GM21526 (cell line): ENCODE results near the gene GALNTL6.

ENCODE experiments used
- ATAC-seq: cut with Tn5 transposase; IDR thresholded peaks from one replicate; pipeline ENCODE4 v1.9.1; 2021; ENCODE audit warnings: moderate library complexity; ENCODE audit not compliant: unreplicated experiment, low FRiP score

The GALNTL6 gene

DNA sequence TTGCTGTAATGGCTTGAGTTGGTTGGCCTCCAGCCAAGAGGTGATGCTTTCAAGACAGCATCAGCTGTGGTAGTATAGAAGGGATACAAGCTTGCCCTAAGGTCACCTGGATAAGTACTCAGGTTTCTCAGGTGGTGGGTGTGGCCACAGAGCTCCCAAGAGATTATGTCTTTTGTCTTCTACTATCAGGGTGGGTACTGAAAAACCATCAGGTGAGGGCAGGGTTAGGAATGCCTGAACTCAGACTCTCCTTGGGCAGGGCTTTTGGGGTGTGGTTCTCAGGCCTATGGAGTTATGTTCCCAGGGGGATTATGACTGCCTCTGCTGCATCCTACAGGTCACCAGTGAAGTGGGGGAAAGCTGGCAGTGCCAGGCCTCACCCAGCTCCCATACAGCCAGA is 700.8 kb downstream of the GALNTL6 start:
- no peak for ATAC-seq

DNA sequence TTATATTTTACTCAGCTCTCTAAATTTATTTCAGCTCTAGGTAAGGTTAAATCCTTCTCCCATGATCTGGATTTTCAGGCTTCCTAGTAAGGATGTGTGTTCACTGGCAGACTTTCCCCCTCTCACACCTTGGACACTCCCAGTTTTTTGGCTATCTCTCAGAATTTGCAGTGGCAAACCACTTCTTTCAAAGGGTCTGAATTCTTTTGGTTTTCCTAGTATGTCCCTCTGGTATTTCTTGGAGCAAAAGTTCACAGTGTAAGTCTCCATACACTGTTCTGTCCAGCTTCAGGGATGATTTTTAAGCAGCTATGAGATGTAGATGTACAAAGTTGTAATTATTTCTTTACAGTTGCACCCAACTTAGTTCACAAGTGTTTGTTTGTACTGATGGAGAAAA is 701.6 kb downstream of the GALNTL6 start:
- ATAC-seq: no peak

DNA sequence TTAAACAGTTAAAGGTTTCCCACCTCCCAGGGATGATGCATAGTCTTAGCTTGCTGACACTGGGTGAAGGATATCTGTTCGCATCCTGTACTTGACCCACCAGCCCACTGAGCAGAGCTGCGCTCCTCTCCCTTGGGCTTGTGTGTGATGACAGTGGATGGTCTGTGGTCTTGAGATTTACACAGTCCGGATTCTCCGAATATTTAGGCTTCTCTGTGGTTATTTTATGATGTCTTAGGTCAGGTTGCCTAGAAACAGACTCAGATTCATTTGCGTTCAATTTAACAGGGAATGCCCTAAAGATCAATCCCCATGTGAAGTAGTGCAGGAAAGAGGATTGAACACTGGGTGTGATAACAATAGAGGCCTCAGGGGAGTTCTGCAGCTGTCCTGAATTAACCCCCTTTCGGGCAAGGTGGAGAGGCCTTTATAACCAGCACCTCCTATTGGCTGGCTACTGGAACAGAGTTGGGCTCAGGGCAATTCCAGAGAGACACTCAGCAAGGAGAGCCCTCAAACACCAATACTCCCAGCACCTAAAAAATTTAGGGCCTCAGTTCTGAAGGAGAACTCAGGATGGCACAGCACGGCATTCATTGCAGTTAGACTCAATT is 702.2 kb downstream of the GALNTL6 start:
- ATAC-seq: no peak

DNA sequence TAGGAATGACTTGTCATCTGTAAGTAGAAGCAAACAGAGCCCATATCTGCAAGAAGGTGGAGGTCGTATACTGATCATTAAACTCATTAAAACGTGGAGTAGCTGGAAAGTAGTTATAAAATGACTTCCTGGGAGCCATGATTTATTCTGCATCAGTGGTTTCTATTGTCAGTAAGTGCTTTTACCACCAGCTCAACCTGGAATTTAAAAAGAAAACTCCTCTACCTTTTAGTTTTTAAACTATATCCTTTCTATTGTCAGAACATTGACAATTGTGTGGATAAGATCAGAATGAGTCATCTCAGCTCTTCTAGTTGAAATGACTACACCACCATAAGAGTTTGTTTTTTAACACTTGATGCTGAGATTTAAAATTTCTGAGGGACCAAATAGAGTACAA is 704.2 kb downstream of the GALNTL6 start:
- ATAC-seq: no peak

DNA sequence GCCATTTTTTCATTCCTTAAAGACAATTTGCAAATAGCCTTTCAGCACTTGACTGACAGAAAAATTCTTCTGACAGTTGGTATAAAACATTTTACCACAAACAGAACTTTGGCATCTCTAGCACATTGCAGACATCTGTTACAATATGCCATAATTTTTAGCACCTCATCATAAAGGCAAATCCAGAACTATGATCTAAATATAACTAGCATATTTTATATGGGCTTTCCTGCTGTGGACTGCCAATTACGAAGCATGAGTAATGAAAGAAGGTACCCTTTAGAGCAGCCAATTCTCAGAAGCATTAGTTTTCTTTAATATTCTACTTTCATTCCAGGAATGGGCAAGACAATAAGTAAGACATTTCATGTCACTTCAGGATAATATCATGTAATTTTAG is 708.0 kb downstream of the GALNTL6 start:
- ATAC-seq: no peak

DNA sequence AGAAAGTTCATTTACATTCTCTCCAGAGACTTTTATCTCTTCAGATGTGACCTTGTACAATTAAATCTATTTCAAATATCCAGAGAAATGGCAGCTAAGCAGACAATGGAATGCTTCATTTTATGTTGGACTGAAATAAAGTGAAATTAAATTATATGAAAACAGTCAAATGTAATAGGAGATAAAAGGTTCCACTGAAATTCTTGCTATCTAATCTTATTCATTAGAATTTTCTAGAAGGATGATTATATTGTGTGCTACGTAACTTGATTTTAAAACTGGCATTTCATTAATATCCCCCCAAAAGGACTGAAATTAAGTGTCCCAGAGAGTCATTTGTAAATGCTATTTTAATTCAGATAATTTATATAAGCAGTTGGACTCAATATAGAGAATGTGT is 708.5 kb downstream of the GALNTL6 start:
- no peak for ATAC-seq

DNA sequence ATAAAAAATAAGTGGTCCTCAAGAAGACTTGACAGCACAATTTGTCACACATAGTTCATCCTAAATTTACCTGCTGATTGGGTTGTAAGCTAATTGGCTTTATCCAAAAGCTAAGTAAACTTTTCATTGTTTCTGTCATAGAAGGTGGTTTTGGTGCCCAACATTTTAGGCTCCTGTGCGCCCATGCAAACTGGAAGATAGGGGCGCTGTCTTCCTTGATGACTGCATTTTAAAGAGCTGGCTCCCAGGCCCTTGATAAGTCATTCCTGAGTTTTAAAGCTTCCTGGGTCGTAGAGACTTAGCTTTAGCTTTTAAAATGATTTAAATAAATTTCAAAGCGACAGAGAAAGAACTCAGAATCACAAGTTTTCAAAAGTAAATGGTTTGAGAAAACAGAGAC is 730.0 kb downstream of the GALNTL6 start:
- no peak for ATAC-seq

DNA sequence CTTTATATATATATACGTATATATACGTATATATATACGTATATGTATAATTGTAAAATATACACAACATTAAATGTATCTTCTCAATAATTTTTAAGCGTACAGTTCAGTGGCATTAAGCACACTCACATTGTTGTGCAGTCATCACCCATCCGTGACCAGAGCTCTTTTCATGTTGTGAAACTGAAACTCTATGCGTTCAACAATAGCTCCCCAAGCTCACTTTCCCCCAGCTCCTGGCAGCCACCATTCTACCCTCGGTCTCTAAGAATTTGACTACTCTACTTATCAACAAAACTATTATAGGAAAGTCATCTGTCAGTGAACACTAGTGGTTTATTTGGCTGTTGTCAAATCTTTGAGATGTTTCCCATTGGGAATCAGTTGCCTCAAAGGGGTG is 733.6 kb downstream of the GALNTL6 start:
- peak; percentile 95 for ATAC-seq

DNA sequence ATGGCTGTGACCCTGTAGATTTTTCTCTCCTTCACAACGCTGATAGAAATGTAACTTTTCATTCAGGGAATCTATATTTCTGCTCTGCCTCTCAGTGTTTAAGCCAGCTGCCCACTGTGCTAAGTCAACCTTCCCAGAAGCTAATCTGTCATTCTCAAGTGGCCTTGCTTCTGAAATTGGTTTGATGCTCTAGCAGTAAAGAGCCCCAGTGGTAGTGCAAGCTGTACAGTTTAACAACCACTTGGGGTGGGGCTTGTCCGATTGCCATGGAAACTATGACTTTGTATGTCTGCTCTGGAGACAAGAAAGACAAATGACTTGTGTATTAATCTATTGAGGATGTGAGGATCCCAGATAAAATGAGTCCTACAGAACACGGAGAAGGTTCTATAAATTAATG is 734.5 kb downstream of the GALNTL6 start:
- no peak for ATAC-seq

DNA sequence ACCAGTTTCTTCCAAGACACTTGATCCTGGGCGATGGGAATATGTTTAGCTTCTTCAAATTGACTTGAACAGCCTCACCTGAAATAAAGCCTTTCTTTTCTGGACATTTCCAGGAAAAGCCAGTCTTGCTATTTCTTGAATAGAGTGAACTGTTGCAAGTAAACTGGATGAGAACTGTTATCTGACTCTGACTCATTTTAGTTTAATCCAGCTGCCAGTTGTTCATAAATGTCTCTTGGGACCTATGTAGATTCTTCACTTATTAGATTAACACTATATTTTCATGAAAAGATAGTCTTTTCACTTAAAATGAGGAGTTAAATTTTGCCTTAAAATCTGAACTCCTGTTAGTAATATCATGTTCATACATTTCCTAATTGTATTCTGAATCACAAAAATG is 740.0 kb downstream of the GALNTL6 start:
- no peak for ATAC-seq

DNA sequence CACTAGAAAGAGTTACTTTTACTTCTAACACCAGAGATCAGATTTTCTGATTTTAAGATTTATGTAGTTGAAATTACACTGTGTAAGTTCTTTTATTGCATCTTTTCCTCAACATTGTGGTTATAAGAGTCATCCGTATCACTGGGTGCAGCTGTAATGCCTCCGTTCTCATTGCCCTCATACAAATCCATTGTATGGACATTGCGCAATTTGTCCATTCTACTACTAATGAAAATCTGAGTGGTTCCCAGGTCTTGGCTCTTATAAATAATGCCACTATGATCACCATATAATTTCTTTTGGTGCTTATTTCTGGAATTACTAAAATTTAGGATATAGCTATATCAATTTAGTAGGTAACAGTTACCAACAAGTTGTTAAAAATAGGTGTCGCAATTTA is 741.4 kb downstream of the GALNTL6 start:
- no peak for ATAC-seq

DNA sequence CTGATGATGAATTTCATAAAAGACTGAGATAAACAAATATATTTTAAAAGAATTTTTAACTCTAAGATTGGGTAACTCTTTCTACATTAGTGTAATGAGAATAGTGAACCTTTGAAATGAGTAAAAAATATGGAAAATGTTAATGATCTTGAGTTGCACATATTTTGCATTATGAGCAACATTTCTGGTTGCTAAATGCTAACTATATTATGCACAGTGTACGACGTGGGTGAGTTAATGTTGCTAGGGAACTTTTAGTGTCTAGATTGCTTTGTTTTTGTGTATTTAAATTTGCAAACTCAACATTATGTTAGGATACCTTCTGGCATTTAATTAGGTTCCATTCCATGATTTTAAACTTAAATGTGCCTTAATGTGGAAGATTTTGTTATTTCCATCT is 742.5 kb downstream of the GALNTL6 start:
- no peak for ATAC-seq

DNA sequence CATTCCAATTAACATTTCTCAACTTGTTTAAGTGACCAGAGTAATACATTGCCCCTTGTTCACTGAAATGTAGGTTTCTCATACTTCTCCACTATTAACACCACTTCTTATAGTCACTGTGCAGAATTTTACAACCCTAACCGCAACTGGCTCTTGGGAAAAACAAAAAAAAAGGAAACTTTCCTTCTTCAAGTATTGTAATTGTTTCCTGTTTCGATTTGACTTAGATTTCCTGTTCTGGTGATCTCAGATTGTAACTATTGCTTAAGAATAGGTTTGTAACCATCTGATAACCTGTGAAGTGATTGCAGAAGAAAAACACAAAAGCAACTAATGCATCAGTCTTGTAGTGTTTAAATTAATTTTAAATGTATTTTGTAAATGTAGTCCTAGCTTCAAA is 760.7 kb downstream of the GALNTL6 start:
- no peak for ATAC-seq

DNA sequence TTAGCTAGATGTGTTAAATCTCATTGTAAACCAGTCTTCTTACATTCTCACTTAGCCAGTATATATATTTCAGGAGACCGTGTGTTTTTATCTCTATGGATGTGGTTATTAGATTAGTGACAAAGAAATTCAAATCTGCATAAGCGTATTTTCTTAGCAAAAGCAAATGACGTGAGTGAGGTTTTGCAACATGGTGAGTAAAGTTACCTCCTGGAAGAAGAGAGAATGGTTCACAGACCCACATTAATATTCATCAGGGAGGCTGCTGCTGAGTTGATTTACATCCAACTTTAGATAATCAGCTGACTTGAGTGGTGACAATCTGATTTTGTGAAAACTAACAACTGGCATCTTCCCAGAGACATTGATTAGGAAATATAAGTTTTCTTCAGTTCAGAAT is 765.5 kb downstream of the GALNTL6 start:
- ATAC-seq: no peak

DNA sequence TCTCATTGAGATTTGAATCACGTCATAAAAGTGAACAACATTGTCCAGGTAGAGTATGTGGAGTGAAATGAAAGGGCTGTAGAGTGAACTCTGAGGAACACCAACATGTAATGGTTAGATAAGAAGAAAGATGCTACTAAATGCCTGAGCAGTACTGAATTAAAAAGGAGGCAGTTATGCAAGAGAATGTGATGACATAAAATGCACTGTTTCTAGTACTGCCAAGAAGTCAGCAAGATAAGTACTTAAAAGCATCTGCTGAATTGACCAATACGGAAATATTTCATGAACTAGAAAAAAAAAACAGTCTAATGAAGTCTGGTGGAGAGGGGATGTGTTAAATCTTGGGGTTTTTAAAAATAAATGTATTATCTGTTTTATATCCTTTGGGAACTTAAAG is 771.6 kb downstream of the GALNTL6 start:
- ATAC-seq: no peak

DNA sequence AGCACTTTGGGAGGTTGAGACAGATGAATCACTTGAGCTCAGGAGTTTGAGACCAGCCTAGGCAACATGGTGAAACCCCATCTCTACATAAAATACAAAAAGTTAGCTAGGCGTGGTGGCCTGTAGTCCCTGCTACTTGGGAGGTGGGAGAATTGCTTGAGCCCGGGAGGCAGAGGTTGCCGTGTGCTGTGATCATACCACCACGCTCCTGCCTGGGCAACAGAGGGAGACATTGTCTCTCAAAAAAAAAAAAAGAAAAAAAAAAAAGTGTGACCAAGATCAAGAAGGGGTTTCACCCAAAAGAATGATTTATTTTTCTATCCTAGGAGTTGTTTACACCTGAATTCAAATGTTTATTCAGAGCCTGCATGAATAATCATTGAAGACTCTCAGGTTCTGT is 783.0 kb downstream of the GALNTL6 start:
- ATAC-seq: no peak

DNA sequence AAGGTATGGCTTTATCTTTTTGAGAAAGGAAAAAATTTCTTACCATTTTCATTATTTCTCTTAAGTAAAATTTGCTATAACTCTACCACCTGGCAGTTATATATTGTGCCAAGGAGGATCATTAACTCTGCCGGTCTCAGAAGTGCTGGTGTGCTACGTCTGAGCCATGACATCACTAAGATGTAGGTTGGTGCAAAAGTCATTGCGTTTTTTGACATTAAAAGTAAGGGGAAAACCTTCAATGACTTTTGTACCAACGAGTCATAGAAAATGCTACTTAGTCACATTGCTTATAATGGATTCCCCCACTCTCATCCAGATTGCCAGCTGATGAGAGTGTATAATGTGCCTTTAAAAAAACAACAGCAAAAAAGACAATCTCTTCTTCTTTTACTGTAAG is 786.4 kb downstream of the GALNTL6 start:
- no peak for ATAC-seq

DNA sequence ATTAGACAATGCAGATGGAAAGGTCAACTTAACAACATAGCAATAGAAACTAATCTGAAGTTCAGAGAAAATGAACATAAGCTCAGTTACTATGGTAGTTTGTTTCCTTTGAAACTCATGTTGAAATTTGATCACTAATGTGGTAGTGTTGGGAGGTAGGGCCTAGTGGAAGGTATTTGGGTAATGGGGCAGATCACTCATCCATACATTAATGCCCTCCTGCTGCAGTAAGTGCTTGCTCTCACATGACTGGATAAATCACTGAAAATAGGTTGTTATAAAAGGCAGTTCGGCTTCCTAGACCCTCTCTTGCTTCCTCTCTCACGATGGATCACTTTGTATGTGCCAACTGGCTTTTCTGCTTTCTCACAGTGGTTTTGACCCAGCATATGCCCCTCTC is 788.0 kb downstream of the GALNTL6 start:
- no peak for ATAC-seq

DNA sequence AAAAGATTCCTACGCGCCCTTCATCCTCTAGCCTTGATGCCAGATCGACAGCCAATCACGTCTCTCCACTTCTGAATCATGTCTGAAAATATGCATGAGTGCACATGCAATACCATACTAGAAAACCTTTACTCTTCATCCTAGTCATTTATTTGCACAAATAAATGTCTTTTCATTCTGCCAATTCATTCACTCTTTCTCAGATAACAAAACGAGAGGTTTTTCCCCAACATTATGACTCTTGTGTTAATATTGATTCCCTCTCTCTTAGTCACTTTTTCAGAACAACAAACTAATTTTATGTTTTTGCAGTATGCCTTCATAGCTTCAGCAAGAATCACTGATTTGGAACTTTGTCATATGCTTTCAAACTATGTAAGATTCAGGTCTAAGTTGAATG is 806.0 kb downstream of the GALNTL6 start:
- no peak for ATAC-seq

DNA sequence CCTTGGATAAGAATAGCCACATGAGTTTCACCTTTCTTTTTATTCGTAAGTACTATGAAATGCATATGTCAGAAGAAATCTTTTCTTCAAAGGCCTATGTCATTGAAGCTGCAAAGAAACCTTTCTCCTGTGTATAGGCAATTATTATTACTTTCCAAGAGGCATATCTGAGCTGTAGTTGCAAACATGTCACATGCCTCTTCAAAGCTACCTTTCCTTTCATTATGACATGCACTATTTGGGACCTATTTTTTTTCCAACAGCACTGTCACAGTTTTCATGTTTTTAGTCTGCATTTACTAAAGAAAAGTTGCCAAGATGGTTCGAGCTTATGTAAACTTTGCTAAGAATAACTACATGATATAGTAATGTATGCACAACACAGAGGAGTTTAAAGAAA is 806.6 kb downstream of the GALNTL6 start:
- no peak for ATAC-seq

DNA sequence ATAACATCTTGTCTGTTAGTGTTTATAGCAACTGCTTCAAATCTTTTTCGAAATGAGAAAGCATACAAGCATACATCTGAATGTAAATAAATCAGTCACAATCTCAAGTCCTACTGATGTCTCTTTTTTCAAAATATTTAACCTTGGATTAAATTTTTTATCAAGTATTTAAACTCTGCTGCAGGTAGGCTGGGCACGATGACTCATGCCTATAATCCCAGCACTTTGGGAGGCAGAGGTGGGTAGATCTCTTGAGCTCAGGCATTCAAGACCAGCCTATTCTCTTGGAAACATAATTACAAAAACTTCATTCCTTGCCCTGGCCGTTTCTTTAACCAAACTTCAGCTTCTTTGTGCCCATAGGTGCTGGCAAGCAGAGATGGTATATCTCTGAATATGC is 815.1 kb downstream of the GALNTL6 start:
- no peak for ATAC-seq

DNA sequence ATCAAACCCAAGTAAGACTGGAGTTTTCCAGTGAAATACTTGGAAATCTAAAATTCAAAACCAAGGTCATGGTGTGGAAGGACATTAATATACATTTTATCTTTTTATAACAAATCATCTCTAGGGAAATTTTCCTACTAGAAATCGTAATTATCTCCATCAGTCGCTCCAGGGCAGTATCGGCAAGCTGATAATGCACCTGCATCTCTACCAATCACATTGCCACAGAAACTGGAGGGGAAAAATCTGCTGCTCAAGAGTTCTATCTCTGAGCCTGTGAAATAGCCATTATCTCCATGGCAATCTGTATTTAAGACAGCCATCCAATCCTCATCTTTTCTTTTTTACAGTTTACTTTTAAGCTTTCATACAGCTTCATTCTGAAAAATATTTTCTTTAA is 817.1 kb downstream of the GALNTL6 start:
- ATAC-seq: no peak

DNA sequence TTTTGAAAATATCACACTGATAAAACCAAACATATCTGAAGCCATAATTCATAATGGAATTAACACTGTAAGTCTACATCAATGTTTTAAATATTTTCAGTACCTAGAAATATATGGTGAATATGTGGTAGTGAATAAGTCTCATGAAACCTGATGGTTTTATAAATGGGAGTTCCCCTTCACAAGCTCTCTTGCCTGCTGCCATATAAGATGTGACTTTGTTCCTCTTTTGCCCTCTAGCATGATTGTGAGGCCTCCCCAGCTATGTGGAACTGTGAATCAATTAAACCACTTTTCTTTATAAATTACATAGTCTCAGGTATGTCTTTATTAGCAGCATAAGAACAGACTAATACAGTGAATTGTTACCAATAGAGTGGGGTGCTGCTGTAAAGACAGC is 818.6 kb downstream of the GALNTL6 start:
- ATAC-seq: no peak
